Mucosa of stomach (tissue), 1 donor: ENCODE results near the gene HOXD3.

Experiments used
- H3K27me3 ChIP-seq: one replicate; pipeline ENCODE4 v1.7.0; 2013; ENCODE audit warnings: mild to moderate bottlenecking, low read length; ENCODE audit not compliant: control insufficient read depth, insufficient read depth
- H3K36me3 ChIP-seq: one replicate; pipeline ENCODE4 v1.7.0; 2013; ENCODE audit warnings: low read length; ENCODE audit not compliant: control insufficient read depth, insufficient read depth
- H3K4me1 ChIP-seq: one replicate; pipeline ENCODE4 v1.7.0; 2013; ENCODE audit warnings: mild to moderate bottlenecking, low read length; ENCODE audit not compliant: control insufficient read depth, insufficient read depth
- H3K4me3 ChIP-seq: one replicate; pipeline ENCODE4 v1.7.0; 2013; ENCODE audit warnings: low read length
- H3K9ac ChIP-seq: one replicate; pipeline ENCODE4 v1.7.0; 2013; ENCODE audit warnings: mild to moderate bottlenecking, low read length, moderate library complexity
- H3K9me3 ChIP-seq: one replicate; pipeline ENCODE4 v1.7.0; 2013; ENCODE audit warnings: mild to moderate bottlenecking, low read length, moderate library complexity; ENCODE audit not compliant: control insufficient read depth
- donor health status: Pancreatic carcinoma.

HOXD3 gene

GRCh38 chr2:176115883-176116813 lies 41.0 kb upstream of the HOXD3 start, which contains the start of gene HOXD10:
TSS of gene HOXD10 (plus strand) at chr2:176116778. CDS start at chr2:176116834, 56 bp downstream.
- H3K36me3 ChIP-seq, result no peaks in the 10 kb centered on the region
- H3K4me1 ChIP-seq, result no peaks in the 10 kb centered on the region
- H3K27me3 ChIP-seq, result peaks cover 96% of the 10 kb centered on the region
- H3K4me3 ChIP-seq, result no peak within 1 kb of the TSS
- no peak within 1 kb of the TSS for H3K9ac ChIP-seq
- H3K9me3 ChIP-seq, result no peaks in the 10 kb centered on the region

GRCh38 chr2:176117162-176117822 lies 39.8 kb upstream of the HOXD3 start:
- Histone ChIP-seq H3K4me3 (no peak overlapping the region), H3K9ac (no peak overlapping the region), H3K4me1 (peaks cover 1% of the 10 kb centered on the region), H3K27me3 (peaks cover 96% of the 10 kb centered on the region), H3K36me3 (no peaks in the 10 kb centered on the region), H3K9me3 (no peaks in the 10 kb centered on the region)

GRCh38 chr2:176117823-176118371 lies 39.2 kb upstream of the HOXD3 start:
- no peaks in the 10 kb centered on the region for H3K36me3 ChIP-seq
- H3K4me1 ChIP-seq, result peaks cover 6% of the 10 kb centered on the region
- H3K9me3 ChIP-seq, result no peaks in the 10 kb centered on the region
- H3K4me3 ChIP-seq, result no peak overlapping the region
- H3K27me3 ChIP-seq, result peaks cover 96% of the 10 kb centered on the region
- H3K9ac ChIP-seq, result no peak overlapping the region

GRCh38 chr2:176118601-176119339 lies 38.3 kb upstream of the HOXD3 start:
- Histone ChIP-seq H3K4me3 (no peak overlapping the region), H3K4me1 (peaks cover 6% of the 10 kb centered on the region), H3K36me3 (no peaks in the 10 kb centered on the region), H3K9ac (no peak overlapping the region), H3K27me3 (peaks cover 96% of the 10 kb centered on the region), H3K9me3 (no peaks in the 10 kb centered on the region)

- Histone ChIP-seq H3K36me3 (no peaks in the 10 kb centered on the region), H3K27me3 (peaks cover 97% of the 10 kb centered on the region), H3K4me1 (peaks cover 6% of the 10 kb centered on the region), H3K9me3 (no peaks in the 10 kb centered on the region), H3K9ac (no peak overlapping the region), H3K4me3 (no peak overlapping the region)
These were observed 36.5 kb upstream of the HOXD3 start for GRCh38 chr2:176120364-176121189.

- Histone ChIP-seq H3K9ac (no peak overlapping the region), H3K27me3 (peaks cover 95% of the 10 kb centered on the region), H3K36me3 (no peaks in the 10 kb centered on the region), H3K4me1 (peaks cover 6% of the 10 kb centered on the region), H3K4me3 (no peak overlapping the region), H3K9me3 (no peaks in the 10 kb centered on the region)
These were observed 35.7 kb upstream of the HOXD3 start for GRCh38 chr2:176121190-176122051.

- Histone ChIP-seq H3K4me3 (no peak overlapping the region), H3K27me3 (peaks cover 95% of the 10 kb centered on the region), H3K36me3 (no peaks in the 10 kb centered on the region), H3K4me1 (peaks cover 6% of the 10 kb centered on the region), H3K9ac (no peak overlapping the region), H3K9me3 (no peaks in the 10 kb centered on the region)
These were observed 34.9 kb upstream of the HOXD3 start for GRCh38 chr2:176122052-176122682.

- peaks cover 95% of the 10 kb centered on the region for H3K27me3 ChIP-seq
- no peak within 1 kb of the TSS for H3K9ac ChIP-seq
- H3K36me3 ChIP-seq, result no peaks in the 10 kb centered on the region
- H3K9me3 ChIP-seq, result no peaks in the 10 kb centered on the region
- no peak within 1 kb of the TSS for H3K4me3 ChIP-seq
- H3K4me1 ChIP-seq, result peaks cover 6% of the 10 kb centered on the region
These were observed 34.3 kb upstream of the HOXD3 start, which contains the start of gene HOXD9 for GRCh38 chr2:176122683-176123410. TSS of gene HOXD9 (plus strand) at chr2:176122719. CDS start at chr2:176122769, 50 bp downstream.

GRCh38 chr2:176123411-176124109 lies 33.5 kb upstream of the HOXD3 start:
- Histone ChIP-seq H3K27me3 (peaks cover 95% of the 10 kb centered on the region), H3K9ac (no peak overlapping the region)

More at GRCh38 chr2:176123411-176124109, 33.5 kb upstream of the HOXD3 start:
- Histone ChIP-seq H3K4me1 (peaks cover 6% of the 10 kb centered on the region), H3K4me3 (no peak overlapping the region), H3K9me3 (no peaks in the 10 kb centered on the region), H3K36me3 (no peaks in the 10 kb centered on the region)
